RWPE2 (cell line): ENCODE measurements around the gene UVSSA.

ENCODE experiments used
- ATAC-seq: fragments of 200-7000 bp; cut with Tn5 transposase; 3 replicates; pipeline ENCODE4 v1.9.1; 2021; ENCODE audit warnings: low read depth
- DNase-seq: peaks from one replicate; pipeline ENCODE4 v3.0.0-alpha.2; 2020; ENCODE audit warnings: low spot score
- H3K27ac ChIP-seq: fragments of 450-650 bp; 2 replicates; pipeline ENCODE4 v1.5.1; 2017; ENCODE audit warnings: mild to moderate bottlenecking; ENCODE audit not compliant: poor library complexity, severe bottlenecking
- H3K27me3 ChIP-seq: fragments of 250-450 bp; sonication (Bioruptor Pico); 2 replicates; pipeline ENCODE4 v1.5.1; 2021; ENCODE audit warnings: mild to moderate bottlenecking, moderate library complexity; ENCODE audit not compliant: insufficient read depth, poor library complexity, severe bottlenecking
- H3K36me3 ChIP-seq: fragments of 250-450 bp; sonication (Bioruptor Pico); 2 replicates; pipeline ENCODE4 v1.5.1; 2020; ENCODE audit warnings: low read depth, mild to moderate bottlenecking, moderate library complexity
- H3K4me1 ChIP-seq: fragments of 250-450 bp; sonication (Bioruptor Pico); 2 replicates; pipeline ENCODE4 v1.5.1; 2021; ENCODE audit warnings: mild to moderate bottlenecking, moderate library complexity; ENCODE audit not compliant: insufficient read depth, poor library complexity, severe bottlenecking
- H3K4me3 ChIP-seq: fragments of 250-450 bp; sonication (Bioruptor Pico); 2 replicates; pipeline ENCODE4 v1.5.1; 2021; ENCODE audit warnings: mild to moderate bottlenecking, moderate library complexity; ENCODE audit not compliant: severe bottlenecking
- H3K9me3 ChIP-seq: fragments of 250-450 bp; sonication (Bioruptor Pico); 2 replicates; pipeline ENCODE4 v1.5.1; 2021; ENCODE audit warnings: mild to moderate bottlenecking, moderate library complexity; ENCODE audit not compliant: severe bottlenecking
- CTCF ChIP-seq: fragments of 450-650 bp; IDR thresholded peaks from one replicate; pipeline ENCODE4 v1.5.1; 2017; ENCODE audit warnings: mild to moderate bottlenecking, moderate library complexity; ENCODE audit not compliant: poor library complexity, severe bottlenecking

UVSSA gene

GRCh38 chr4:1358421-1359143 lies 11.6 kb downstream of the UVSSA start:
- H3K4me1 ChIP-seq = no peaks in the 10 kb centered on the region
- no peak overlapping the region for H3K27ac ChIP-seq
- no peak overlapping the region for H3K4me3 ChIP-seq
- ATAC-seq = no peak
- no peaks in the 10 kb centered on the region for H3K27me3 ChIP-seq
- H3K9me3 ChIP-seq = no peaks in the 10 kb centered on the region
- no peak for DNase-seq
- no peak for TF ChIP-seq CTCF
- H3K36me3 ChIP-seq = peaks cover 20% of the 10 kb centered on the region

GRCh38 chr4:1359144-1359501 lies 12.1 kb downstream of the UVSSA start:
- TF ChIP-seq CTCF = no peak
- no peaks in the 10 kb centered on the region for H3K9me3 ChIP-seq
- no peak overlapping the region for H3K4me3 ChIP-seq
- H3K36me3 ChIP-seq = peaks cover 20% of the 10 kb centered on the region
- H3K27ac ChIP-seq = no peak overlapping the region
- H3K4me1 ChIP-seq = no peaks in the 10 kb centered on the region
- no peaks in the 10 kb centered on the region for H3K27me3 ChIP-seq
- ATAC-seq (no peak), DNase-seq (no peak)

- ATAC-seq (no peak), DNase-seq (no peak)
- Histone ChIP-seq H3K27ac (no peak overlapping the region), H3K4me3 (no peak overlapping the region), H3K4me1 (no peaks in the 10 kb centered on the region), H3K27me3 (no peaks in the 10 kb centered on the region), H3K36me3 (peaks cover 20% of the 10 kb centered on the region), H3K9me3 (no peaks in the 10 kb centered on the region)
- TF ChIP-seq CTCF = no peak
These were observed 13.0 kb downstream of the UVSSA start for GRCh38 chr4:1359976-1360375.

GRCh38 chr4:1360423-1361283 lies 13.6 kb downstream of the UVSSA start:
- peaks cover 20% of the 10 kb centered on the region for H3K36me3 ChIP-seq
- ATAC-seq (no peak), DNase-seq (no peak)
- H3K27ac ChIP-seq = no peak overlapping the region
- no peak overlapping the region for H3K4me3 ChIP-seq
- no peaks in the 10 kb centered on the region for H3K4me1 ChIP-seq
- H3K9me3 ChIP-seq = no peaks in the 10 kb centered on the region
- TF ChIP-seq CTCF = no peak
- no peaks in the 10 kb centered on the region for H3K27me3 ChIP-seq
